Liver (tissue), 9 donors: ENCODE results near the gene LAMP5. TPM values are rescaled to one million over a fixed set of nuclear protein-coding genes. Genes with fewer than 3 reads are reported as not detected.

Source experiments
- DNase-seq: peaks from one replicate; pipeline ENCODE4 v3.0.0-alpha.2; 2017; ENCODE audit warnings: low spot score
- H3K27ac ChIP-seq, 2 donors: one replicate each; pipeline ENCODE4 v1.7.0; 2013; ENCODE audit warnings: inconsistent platforms in 2 of 2, low read length in 2 of 2, control low read depth in 1 of 2, low read depth in 1 of 2, mild to moderate bottlenecking in 1 of 2
- H3K27me3 ChIP-seq, 4 donors: one replicate each; pipeline versions ENCODE4 v1.6.1 to v1.7.0; 2013; ENCODE audit warnings: low read length in 3 of 4, inconsistent platforms in 1 of 4, mild to moderate bottlenecking in 1 of 4, moderate library complexity in 1 of 4; ENCODE audit not compliant: control insufficient read depth in 4 of 4, insufficient read depth in 4 of 4
- H3K36me3 ChIP-seq, 4 donors: one replicate each; pipeline versions ENCODE4 v1.6.1 to v1.7.0; 2013; ENCODE audit warnings: low read length in 3 of 4, mild to moderate bottlenecking in 3 of 4, low read depth in 1 of 4, moderate library complexity in 1 of 4; ENCODE audit not compliant: control insufficient read depth in 4 of 4, insufficient read depth in 3 of 4
- H3K4me1 ChIP-seq, 4 donors: one replicate each; pipeline versions ENCODE4 v1.6.1 to v1.7.0; 2013; ENCODE audit warnings: low read length in 3 of 4, mild to moderate bottlenecking in 3 of 4, moderate library complexity in 1 of 4; ENCODE audit not compliant: control insufficient read depth in 4 of 4, insufficient read depth in 4 of 4
- H3K4me3 ChIP-seq, 3 donors: one replicate each; pipeline versions ENCODE4 v1.6.1 to v1.7.0; 2013; ENCODE audit warnings: low read length in 3 of 3, control low read depth in 1 of 3, low read depth in 1 of 3, mild to moderate bottlenecking in 1 of 3
- H3K9ac ChIP-seq, 2 donors: one replicate each; pipeline ENCODE4 v1.7.0; 2013; ENCODE audit warnings: low read length in 2 of 2, mild to moderate bottlenecking in 2 of 2, moderate library complexity in 2 of 2, control low read depth in 1 of 2, low read depth in 1 of 2
- H3K9me3 ChIP-seq, 4 donors: one replicate each; pipeline versions ENCODE4 v1.6.1 to v1.7.0; 2013; ENCODE audit warnings: low read length in 3 of 4; ENCODE audit not compliant: control insufficient read depth in 4 of 4
- EGR1 ChIP-seq, 2 donors: IDR thresholded peaks; 2 replicates each; pipeline ENCODE4 v1.6.1; 2016 to 2018; ENCODE audit warnings: antibody characterized with exemption in 2 of 2, low read depth in 2 of 2
- FOXA1 ChIP-seq: IDR thresholded peaks from 2 replicates; pipeline ENCODE4 v1.6.1; 2016; ENCODE audit warnings: antibody characterized with exemption
- FOXA2 ChIP-seq: IDR thresholded peaks from 2 replicates; pipeline ENCODE4 v1.6.1; 2016; ENCODE audit warnings: antibody characterized with exemption
- GABPA ChIP-seq, 2 donors: IDR thresholded peaks in 1 of 2; conservative IDR thresholded peaks in 1 of 2; 2 replicates each; pipeline ENCODE4 v1.6.1; 2016; ENCODE audit warnings: antibody characterized with exemption in 2 of 2, mild to moderate bottlenecking in 1 of 2, moderate library complexity in 1 of 2
- HNF4A ChIP-seq, 2 donors: conservative IDR thresholded peaks; 2 replicates each; pipeline ENCODE4 v1.6.1; 2016; ENCODE audit warnings: antibody characterized with exemption in 2 of 2, mild to moderate bottlenecking in 2 of 2
- HNF4G ChIP-seq: IDR thresholded peaks from 2 replicates; pipeline ENCODE4 v1.6.1; 2016; ENCODE audit warnings: antibody characterized with exemption
- JUND ChIP-seq, 2 donors: IDR thresholded peaks; 2 replicates each; pipeline ENCODE4 v1.6.1; 2016; ENCODE audit warnings: antibody characterized with exemption in 2 of 2
- NR2F2 ChIP-seq: IDR thresholded peaks from 2 replicates; pipeline ENCODE4 v1.6.1; 2016; ENCODE audit warnings: antibody characterized with exemption
- RAD21 ChIP-seq, 2 donors: IDR thresholded peaks; 2 replicates each; pipeline ENCODE4 v1.6.1; 2016; ENCODE audit warnings: antibody characterized with exemption in 2 of 2, mild to moderate bottlenecking in 2 of 2
- RXRA ChIP-seq, 2 donors: IDR thresholded peaks; 2 replicates each; pipeline ENCODE4 v1.6.1; 2017 to 2018; ENCODE audit warnings: antibody characterized with exemption in 2 of 2, mild to moderate bottlenecking in 1 of 2
- SP1 ChIP-seq: IDR thresholded peaks from 2 replicates; pipeline ENCODE4 v1.6.1; 2018; ENCODE audit warnings: antibody characterized with exemption, mild to moderate bottlenecking
- YY1 ChIP-seq: IDR thresholded peaks from 2 replicates; pipeline ENCODE4 v1.6.1; 2016; ENCODE audit warnings: antibody characterized with exemption, mild to moderate bottlenecking
- WGBS: extraction: QIAGEN DNeasy Blood & Tissue Kit; methylation state at CpG from one replicate; pipeline ENCODE4 v1.1.7; 2013; 5-methylcytosine and 5-hydroxymethylcytosine counted together
- polyA plus RNA-seq, 2 donors: library from polyadenylated mRNA; stranded (reverse) in 1 of 2; unstranded in 1 of 2; fragments of 200-250 nt in 1 of 2; fragments of >200 nt in 1 of 2; fragmentation: Nextera tagmentation in 1 of 2; extraction: Ambion mirVana in 1 of 2; gene quantifications; one replicate each; pipeline versions ENCODE4 v1.2.1 to v1.2.3, GENCODE V29; 2013 to 2015
- total RNA-seq, 2 donors: library from RNA; depleted of rRNA; stranded (reverse); fragments of >200 nt; gene quantifications; one replicate each; pipeline ENCODE4 v1.2.3, GENCODE V29; 2014
- TF ChIP-seq, protein P1 (sequence below): IDR thresholded peaks from 2 replicates; pipeline ENCODE4 v1.6.1; 2016; ENCODE audit warnings: antibody characterized with exemption, mild to moderate bottlenecking
- TF ChIP-seq, protein P2 (sequence below): IDR thresholded peaks from 2 replicates; pipeline ENCODE4 v1.6.1; 2016; ENCODE audit warnings: antibody characterized with exemption
- TF ChIP-seq, protein P3 (sequence below): IDR thresholded peaks from 2 replicates; pipeline ENCODE4 v1.6.1; 2016; ENCODE audit warnings: antibody characterized with exemption
- TF ChIP-seq, protein P4 (sequence below): fragments of 150-350 bp; IDR thresholded peaks from 2 replicates; pipeline ENCODE4 v1.5.1; 2017; ENCODE audit warnings: improper control_type of control experiment, low read depth, low read length; ENCODE audit not compliant: missing input control
- TF ChIP-seq, protein P5 (sequence below): IDR thresholded peaks from 2 replicates; pipeline ENCODE4 v1.6.1; 2016; ENCODE audit warnings: antibody characterized with exemption
- donor health status: healthy.
- donor health status: healthy.
- donor health status: healthy.
- donor health status: healthy.
- donor health status: healthy.

LAMP5 gene
- total and polyA plus RNA-seq, 4 donors = 0.08 to 0.09 TPM; not detected in 2

DNA sequence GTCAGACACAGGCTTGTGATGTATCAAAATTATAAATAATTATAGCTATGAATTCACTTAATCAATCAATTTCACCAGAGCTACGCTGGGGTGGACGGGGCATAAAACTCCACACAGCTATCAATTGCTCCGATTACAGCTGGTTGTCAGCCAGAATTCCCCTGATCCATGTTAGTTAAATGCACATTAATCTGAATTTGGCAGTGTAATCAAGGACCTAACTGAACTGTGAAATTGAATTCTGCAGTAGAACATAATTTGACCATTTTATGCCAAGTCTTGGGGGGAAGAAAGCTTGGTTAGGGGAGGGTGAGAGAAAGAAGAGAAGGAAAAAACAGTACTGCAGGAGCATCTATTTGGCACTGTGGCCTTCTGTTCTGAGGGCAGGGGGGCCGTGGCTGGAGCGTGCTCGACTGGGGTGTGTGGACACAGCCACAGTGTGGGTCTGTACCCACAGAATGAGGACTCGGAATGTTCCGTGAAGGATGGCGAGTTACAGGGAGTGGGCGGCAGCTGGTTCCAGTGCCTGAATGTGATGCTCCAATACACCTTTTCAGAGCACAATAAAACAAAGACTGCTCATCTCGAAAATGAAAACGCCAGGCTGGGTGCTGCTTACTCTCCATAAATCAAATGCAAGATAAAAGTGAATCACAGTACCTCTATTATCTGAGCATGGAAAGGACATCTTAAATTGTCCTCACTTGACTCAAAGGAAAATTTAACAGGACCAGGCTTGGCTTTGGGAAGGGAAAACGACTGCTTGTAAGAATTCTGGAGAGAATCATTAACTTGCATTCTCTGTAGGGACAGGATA, 59.2 kb downstream of the LAMP5 start (continued):
- TF ChIP-seq, protein P1, sequence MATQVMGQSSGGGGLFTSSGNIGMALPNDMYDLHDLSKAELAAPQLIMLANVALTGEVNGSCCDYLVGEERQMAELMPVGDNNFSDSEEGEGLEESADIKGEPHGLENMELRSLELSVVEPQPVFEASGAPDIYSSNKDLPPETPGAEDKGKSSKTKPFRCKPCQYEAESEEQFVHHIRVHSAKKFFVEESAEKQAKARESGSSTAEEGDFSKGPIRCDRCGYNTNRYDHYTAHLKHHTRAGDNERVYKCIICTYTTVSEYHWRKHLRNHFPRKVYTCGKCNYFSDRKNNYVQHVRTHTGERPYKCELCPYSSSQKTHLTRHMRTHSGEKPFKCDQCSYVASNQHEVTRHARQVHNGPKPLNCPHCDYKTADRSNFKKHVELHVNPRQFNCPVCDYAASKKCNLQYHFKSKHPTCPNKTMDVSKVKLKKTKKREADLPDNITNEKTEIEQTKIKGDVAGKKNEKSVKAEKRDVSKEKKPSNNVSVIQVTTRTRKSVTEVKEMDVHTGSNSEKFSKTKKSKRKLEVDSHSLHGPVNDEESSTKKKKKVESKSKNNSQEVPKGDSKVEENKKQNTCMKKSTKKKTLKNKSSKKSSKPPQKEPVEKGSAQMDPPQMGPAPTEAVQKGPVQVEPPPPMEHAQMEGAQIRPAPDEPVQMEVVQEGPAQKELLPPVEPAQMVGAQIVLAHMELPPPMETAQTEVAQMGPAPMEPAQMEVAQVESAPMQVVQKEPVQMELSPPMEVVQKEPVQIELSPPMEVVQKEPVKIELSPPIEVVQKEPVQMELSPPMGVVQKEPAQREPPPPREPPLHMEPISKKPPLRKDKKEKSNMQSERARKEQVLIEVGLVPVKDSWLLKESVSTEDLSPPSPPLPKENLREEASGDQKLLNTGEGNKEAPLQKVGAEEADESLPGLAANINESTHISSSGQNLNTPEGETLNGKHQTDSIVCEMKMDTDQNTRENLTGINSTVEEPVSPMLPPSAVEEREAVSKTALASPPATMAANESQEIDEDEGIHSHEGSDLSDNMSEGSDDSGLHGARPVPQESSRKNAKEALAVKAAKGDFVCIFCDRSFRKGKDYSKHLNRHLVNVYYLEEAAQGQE = no peak
- TF ChIP-seq, protein P2, sequence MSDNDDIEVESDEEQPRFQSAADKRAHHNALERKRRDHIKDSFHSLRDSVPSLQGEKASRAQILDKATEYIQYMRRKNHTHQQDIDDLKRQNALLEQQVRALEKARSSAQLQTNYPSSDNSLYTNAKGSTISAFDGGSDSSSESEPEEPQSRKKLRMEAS = no peak
- TF ChIP-seq HNF4A (conservative IDR thresholded peaks at IDR 0.05) = no peak
- TF ChIP-seq RXRA (IDR thresholded peaks at IDR 0.05) = no peak
- no peak for TF ChIP-seq FOXA1
- TF ChIP-seq, protein P3, sequence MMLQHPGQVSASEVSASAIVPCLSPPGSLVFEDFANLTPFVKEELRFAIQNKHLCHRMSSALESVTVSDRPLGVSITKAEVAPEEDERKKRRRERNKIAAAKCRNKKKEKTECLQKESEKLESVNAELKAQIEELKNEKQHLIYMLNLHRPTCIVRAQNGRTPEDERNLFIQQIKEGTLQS = no peak
- TF ChIP-seq JUND (IDR thresholded peaks at IDR 0.05) = no peak

DNA sequence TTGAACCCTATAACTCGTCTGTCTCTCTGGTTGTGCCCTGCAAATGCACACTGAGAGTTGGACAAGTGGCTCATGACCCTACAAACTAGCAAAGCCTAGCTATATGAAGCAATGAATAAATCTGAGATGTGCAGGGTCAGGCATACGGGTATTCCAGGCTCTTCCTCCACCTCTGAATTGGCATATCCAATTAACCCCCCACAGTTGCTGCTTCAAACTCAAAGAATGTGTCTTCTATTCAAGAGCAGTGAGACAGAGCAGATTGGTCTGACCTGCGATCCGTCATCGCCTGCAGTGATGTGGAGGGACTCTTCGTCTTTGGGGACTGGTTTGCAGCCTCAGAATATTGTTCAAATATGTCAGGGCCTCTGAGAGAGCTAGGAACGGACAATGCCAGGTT, 59.8 kb downstream of the LAMP5 start:
- peaks cover 0 to 9% (median 0%) of the 10 kb centered on the region in 4 donors for H3K27me3 ChIP-seq
- no peaks in the 10 kb centered on the region for H3K36me3 ChIP-seq
- H3K4me1 ChIP-seq = no peaks in the 10 kb centered on the region
- no peak overlapping the region for H3K27ac ChIP-seq
- H3K9ac ChIP-seq = no peak overlapping the region
- peaks cover 0 to 3% (median 0%) of the 10 kb centered on the region in 4 donors for H3K9me3 ChIP-seq
- H3K4me3 ChIP-seq = no peak overlapping the region
- DNase-seq = no peak
- TF ChIP-seq HNF4A (conservative IDR thresholded peaks at IDR 0.05) = no peak
- no peak for TF ChIP-seq HNF4G
- TF ChIP-seq, protein P4, sequence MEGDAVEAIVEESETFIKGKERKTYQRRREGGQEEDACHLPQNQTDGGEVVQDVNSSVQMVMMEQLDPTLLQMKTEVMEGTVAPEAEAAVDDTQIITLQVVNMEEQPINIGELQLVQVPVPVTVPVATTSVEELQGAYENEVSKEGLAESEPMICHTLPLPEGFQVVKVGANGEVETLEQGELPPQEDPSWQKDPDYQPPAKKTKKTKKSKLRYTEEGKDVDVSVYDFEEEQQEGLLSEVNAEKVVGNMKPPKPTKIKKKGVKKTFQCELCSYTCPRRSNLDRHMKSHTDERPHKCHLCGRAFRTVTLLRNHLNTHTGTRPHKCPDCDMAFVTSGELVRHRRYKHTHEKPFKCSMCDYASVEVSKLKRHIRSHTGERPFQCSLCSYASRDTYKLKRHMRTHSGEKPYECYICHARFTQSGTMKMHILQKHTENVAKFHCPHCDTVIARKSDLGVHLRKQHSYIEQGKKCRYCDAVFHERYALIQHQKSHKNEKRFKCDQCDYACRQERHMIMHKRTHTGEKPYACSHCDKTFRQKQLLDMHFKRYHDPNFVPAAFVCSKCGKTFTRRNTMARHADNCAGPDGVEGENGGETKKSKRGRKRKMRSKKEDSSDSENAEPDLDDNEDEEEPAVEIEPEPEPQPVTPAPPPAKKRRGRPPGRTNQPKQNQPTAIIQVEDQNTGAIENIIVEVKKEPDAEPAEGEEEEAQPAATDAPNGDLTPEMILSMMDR = no peak
- TF ChIP-seq JUND (IDR thresholded peaks at IDR 0.05) = no peak
- WGBS = 49% methylated on average over 7 of the region's 7 CpGs

DNA sequence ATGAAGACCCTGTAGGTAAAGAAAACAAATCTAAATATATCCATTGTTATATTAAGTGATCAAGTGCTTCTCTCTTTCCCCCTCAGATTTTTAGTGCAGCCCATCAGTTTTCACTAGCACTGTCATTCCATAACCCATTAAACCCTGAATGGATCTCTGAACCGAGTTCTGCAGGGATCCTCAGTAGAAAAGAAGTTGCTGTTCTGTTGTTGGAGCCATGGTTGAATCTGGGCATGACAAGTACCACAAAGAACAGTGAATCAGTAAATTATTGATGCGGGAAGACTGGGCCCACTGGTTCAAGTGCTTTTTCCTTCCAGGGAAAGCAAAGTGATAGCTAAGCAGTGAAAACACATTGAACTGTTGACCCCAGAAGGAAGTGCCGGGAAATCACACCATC, 60.4 kb downstream of the LAMP5 start:
- no peak overlapping the region for H3K4me3 ChIP-seq
- DNase-seq = no peak
- no peak overlapping the region for H3K9ac ChIP-seq
- H3K27ac ChIP-seq = no peak overlapping the region
- no peaks in the 10 kb centered on the region for H3K9me3 ChIP-seq
- peaks cover 0 to 9% (median 0%) of the 10 kb centered on the region in 4 donors for H3K27me3 ChIP-seq
- H3K4me1 ChIP-seq = no peaks in the 10 kb centered on the region
- WGBS = 68% methylated on average over 3 of the region's 3 CpGs
- no peaks in the 10 kb centered on the region for H3K36me3 ChIP-seq
- TF ChIP-seq, protein P2 = no peak
- TF ChIP-seq, protein P3 = no peak
- TF ChIP-seq EGR1 (IDR thresholded peaks at IDR 0.05; ENCODE audit: low read depth in 2 of 2) = no peak
- TF ChIP-seq, protein P4 = no peak
- TF ChIP-seq NR2F2 = no peak
- TF ChIP-seq HNF4A (conservative IDR thresholded peaks at IDR 0.05) = no peak
- no peak for TF ChIP-seq FOXA1
- TF ChIP-seq SP1 = no peak
- TF ChIP-seq YY1 = no peak
- TF ChIP-seq JUND (IDR thresholded peaks at IDR 0.05) = no peak
- TF ChIP-seq, protein P5, sequence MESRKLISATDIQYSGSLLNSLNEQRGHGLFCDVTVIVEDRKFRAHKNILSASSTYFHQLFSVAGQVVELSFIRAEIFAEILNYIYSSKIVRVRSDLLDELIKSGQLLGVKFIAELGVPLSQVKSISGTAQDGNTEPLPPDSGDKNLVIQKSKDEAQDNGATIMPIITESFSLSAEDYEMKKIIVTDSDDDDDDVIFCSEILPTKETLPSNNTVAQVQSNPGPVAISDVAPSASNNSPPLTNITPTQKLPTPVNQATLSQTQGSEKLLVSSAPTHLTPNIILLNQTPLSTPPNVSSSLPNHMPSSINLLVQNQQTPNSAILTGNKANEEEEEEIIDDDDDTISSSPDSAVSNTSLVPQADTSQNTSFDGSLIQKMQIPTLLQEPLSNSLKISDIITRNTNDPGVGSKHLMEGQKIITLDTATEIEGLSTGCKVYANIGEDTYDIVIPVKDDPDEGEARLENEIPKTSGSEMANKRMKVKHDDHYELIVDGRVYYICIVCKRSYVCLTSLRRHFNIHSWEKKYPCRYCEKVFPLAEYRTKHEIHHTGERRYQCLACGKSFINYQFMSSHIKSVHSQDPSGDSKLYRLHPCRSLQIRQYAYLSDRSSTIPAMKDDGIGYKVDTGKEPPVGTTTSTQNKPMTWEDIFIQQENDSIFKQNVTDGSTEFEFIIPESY = no peak
- TF ChIP-seq GABPA (IDR thresholded peaks at IDR 0.05 in 1 of 2, conservative IDR thresholded peaks at IDR 0.05 in 1 of 2) = no peak
- no peak for TF ChIP-seq FOXA2
- no peak for TF ChIP-seq RXRA (IDR thresholded peaks at IDR 0.05)
- TF ChIP-seq HNF4G = no peak
- no peak for TF ChIP-seq RAD21 (IDR thresholded peaks at IDR 0.05)
